Lower leg skin (tissue), 3 donors: ENCODE data around the gene VDAC1.

Experiments used
- POLR2A ChIP-seq, 2 donors: fragments of 450-650 bp; IDR thresholded peaks; one replicate each; pipeline ENCODE4 v1.6.1; 2016 to 2017; ENCODE audit warnings: antibody characterized with exemption in 2 of 2, mild to moderate bottlenecking in 1 of 2, moderate library complexity in 1 of 2
- TF ChIP-seq, protein P1 (sequence below), 3 donors: fragments of 450-650 bp; IDR thresholded peaks; one replicate each; pipeline ENCODE4 v1.5.1; 2016; ENCODE audit warnings: antibody characterized with exemption in 3 of 3, mild to moderate bottlenecking in 3 of 3, moderate library complexity in 2 of 3

- no peak for TF ChIP-seq POLR2A (IDR thresholded peaks at IDR 0.05)
- TF ChIP-seq, protein P1, sequence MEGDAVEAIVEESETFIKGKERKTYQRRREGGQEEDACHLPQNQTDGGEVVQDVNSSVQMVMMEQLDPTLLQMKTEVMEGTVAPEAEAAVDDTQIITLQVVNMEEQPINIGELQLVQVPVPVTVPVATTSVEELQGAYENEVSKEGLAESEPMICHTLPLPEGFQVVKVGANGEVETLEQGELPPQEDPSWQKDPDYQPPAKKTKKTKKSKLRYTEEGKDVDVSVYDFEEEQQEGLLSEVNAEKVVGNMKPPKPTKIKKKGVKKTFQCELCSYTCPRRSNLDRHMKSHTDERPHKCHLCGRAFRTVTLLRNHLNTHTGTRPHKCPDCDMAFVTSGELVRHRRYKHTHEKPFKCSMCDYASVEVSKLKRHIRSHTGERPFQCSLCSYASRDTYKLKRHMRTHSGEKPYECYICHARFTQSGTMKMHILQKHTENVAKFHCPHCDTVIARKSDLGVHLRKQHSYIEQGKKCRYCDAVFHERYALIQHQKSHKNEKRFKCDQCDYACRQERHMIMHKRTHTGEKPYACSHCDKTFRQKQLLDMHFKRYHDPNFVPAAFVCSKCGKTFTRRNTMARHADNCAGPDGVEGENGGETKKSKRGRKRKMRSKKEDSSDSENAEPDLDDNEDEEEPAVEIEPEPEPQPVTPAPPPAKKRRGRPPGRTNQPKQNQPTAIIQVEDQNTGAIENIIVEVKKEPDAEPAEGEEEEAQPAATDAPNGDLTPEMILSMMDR (IDR thresholded peaks at IDR 0.05), result no peak
Observed at GRCh38 chr5:133947431-133947841, 57.3 kb downstream of the VDAC1 start.
